Thoracic aorta (tissue), 2 donors: ENCODE measurements around the gene GABRB1. TPM values are rescaled to one million over a fixed set of nuclear protein-coding genes. Genes with fewer than 3 reads are reported as not detected.

Source experiments
- ATAC-seq: fragments of 150-250 bp; one replicate; pipeline ENCODE4 v1.8.0; 2017; ENCODE audit warnings: low read depth; ENCODE audit not compliant: insufficient number of reproducible peaks, low FRiP score
- DNase-seq: peaks from one replicate; pipeline ENCODE4 v3.0.0-alpha.2; 2020; ENCODE audit warnings: low spot score
- H3K27ac ChIP-seq, 2 donors: fragments of 200-600 bp; sonication (generic); 1 replicate in 1 of 2; 2 replicates in 1 of 2; pipeline ENCODE4 v1.5.1; 2016; ENCODE audit warnings: mild to moderate bottlenecking in 2 of 2, moderate library complexity in 2 of 2
- H3K27me3 ChIP-seq: fragments of 200-600 bp; sonication (generic); replicated peaks from 2 replicates; pipeline ENCODE4 v1.6.0; 2016; ENCODE audit warnings: mild to moderate bottlenecking; ENCODE audit not compliant: insufficient read depth
- H3K36me3 ChIP-seq: fragments of 200-600 bp; sonication (generic); one replicate; pipeline ENCODE4 v1.5.1; 2016
- H3K4me1 ChIP-seq, 2 donors: fragments of 200-600 bp; sonication (generic); 1 replicate in 1 of 2; 2 replicates in 1 of 2; pipeline versions ENCODE4 v1.5.1 to v1.6.0; 2016; ENCODE audit warnings: low read depth in 2 of 2, mild to moderate bottlenecking in 1 of 2; ENCODE audit not compliant: control insufficient read depth in 1 of 2
- H3K4me3 ChIP-seq: fragments of 200-600 bp; sonication (generic); 2 replicates; pipeline ENCODE4 v1.5.1; 2016; ENCODE audit warnings: mild to moderate bottlenecking
- H3K9me3 ChIP-seq: fragments of 200-600 bp; sonication (generic); 2 replicates; pipeline ENCODE4 v1.5.1; 2016
- CTCF ChIP-seq: fragments of 200-600 bp; sonication (generic); IDR thresholded peaks from one replicate; pipeline ENCODE4 v1.5.1; 2019; ENCODE audit warnings: antibody characterized with exemption
- total RNA-seq, 2 donors: library from RNA; depleted of rRNA; stranded (reverse); fragments of >200 nt; gene quantifications; one replicate each; pipeline versions ENCODE4 v1.1.0 to v1.2.3, GENCODE V29; 2016

The GABRB1 gene
- total RNA-seq, 2 donors from 2014 or later, result not detected

- DNase-seq (no peak), ATAC-seq (no peak)
- H3K27ac ChIP-seq, result no peak overlapping the region
- no peaks in the 10 kb centered on the region for H3K4me1 ChIP-seq
- no peaks in the 10 kb centered on the region for H3K36me3 ChIP-seq
- no peaks in the 10 kb centered on the region for H3K27me3 ChIP-seq
- H3K4me3 ChIP-seq, result no peak overlapping the region
- H3K9me3 ChIP-seq, result no peaks in the 10 kb centered on the region
- no peak for TF ChIP-seq CTCF
Measured at GRCh38 chr4:47120783-47121182, 89.4 kb downstream of the GABRB1 start.

- peak; percentile 55 for ATAC-seq
Measured at GRCh38 chr4:47122592-47123291, 91.4 kb downstream of the GABRB1 start.

DNA sequence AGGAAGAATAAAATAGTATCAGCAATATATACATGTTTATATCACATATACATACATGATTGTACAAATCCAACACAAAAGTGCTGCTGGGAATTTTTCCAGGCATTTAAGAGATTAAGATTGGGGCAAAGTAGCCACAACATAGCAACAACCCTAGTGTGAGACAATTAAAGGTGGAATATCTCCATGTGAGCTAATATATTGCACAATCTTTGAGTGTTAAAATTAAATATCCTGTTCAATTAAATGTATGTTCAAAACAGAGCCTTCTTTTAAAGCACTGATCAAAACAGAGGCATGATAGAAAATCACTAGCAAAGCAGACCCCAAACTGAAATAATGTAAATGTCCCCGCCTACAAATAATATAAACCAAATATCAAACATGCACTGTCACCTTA is 97.6 kb downstream of the GABRB1 start:
- ATAC-seq (no peak), DNase-seq (no peak)
- no peaks in the 10 kb centered on the region for H3K27me3 ChIP-seq
- no peaks in the 10 kb centered on the region for H3K9me3 ChIP-seq
- no peak overlapping the region for H3K4me3 ChIP-seq
- no peak for TF ChIP-seq CTCF
- H3K36me3 ChIP-seq, result no peaks in the 10 kb centered on the region
- no peaks in the 10 kb centered on the region for H3K4me1 ChIP-seq
- H3K27ac ChIP-seq, result no peak overlapping the region

More at GRCh38 chr4:47122592-47123291, 91.4 kb downstream of the GABRB1 start:
- H3K4me1 ChIP-seq, result no peaks in the 10 kb centered on the region
- H3K9me3 ChIP-seq, result no peaks in the 10 kb centered on the region
- peak; percentile 62 for TF ChIP-seq CTCF
- H3K36me3 ChIP-seq, result no peaks in the 10 kb centered on the region
- H3K27ac ChIP-seq, result no peak overlapping the region
- no peak overlapping the region for H3K4me3 ChIP-seq
- H3K27me3 ChIP-seq, result no peaks in the 10 kb centered on the region
- DNase-seq, result no peak

DNA sequence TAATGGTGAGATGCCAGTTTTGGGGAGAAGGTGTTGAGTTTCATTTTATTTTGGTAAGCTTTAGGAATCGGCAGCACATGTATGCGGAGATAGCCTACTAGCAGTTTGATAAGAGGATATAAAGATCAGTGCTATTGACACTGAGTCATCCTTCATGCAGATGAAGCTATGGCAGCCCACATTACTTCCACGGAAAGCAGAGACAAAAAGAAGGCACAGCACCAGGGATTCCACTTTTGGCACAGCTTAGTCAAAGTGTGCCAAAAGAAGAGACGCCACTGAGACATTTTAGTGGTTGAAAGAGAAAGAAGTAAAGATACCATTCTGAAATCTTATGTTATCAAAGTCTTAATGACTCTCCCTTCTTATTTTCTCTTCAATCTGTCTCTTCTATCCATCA is 103.8 kb downstream of the GABRB1 start:
- H3K27ac ChIP-seq, result no peak overlapping the region
- H3K4me1 ChIP-seq, result no peaks in the 10 kb centered on the region
- H3K36me3 ChIP-seq, result no peaks in the 10 kb centered on the region
- H3K9me3 ChIP-seq, result no peaks in the 10 kb centered on the region
- H3K4me3 ChIP-seq, result no peak overlapping the region
- DNase-seq (no peak), ATAC-seq (no peak)
- no peaks in the 10 kb centered on the region for H3K27me3 ChIP-seq
- TF ChIP-seq CTCF, result no peak

GRCh38 chr4:47143261-47143660 is 111.9 kb downstream of the GABRB1 start:
- Histone ChIP-seq H3K4me1 (no peaks in the 10 kb centered on the region), H3K27me3 (no peaks in the 10 kb centered on the region), H3K9me3 (no peaks in the 10 kb centered on the region), H3K27ac (no peak overlapping the region), H3K36me3 (no peaks in the 10 kb centered on the region), H3K4me3 (no peak overlapping the region)
- TF ChIP-seq CTCF, result no peak
- ATAC-seq, result no peak
- DNase-seq, result no peak
